Kidney (tissue), 14 donors: ENCODE results near the gene WWOX. TPM values are rescaled to one million over a fixed set of nuclear protein-coding genes. Genes with fewer than 3 reads are reported as not detected.

Experiments used
- DNase-seq, 5 donors: peaks; one replicate each; pipeline ENCODE4 v3.0.0-alpha.2; 2013 to 2020
- FAIRE-seq: peaks from 2 replicates; lab custom pipeline; 2012; peaks lifted over from hg19 to GRCh38; lab: Jason Lieb, UNC
- H3K27ac ChIP-seq, 2 donors: one replicate each; pipeline ENCODE4 v1.7.0; 2013; ENCODE audit warnings: low read depth in 2 of 2, low read length in 2 of 2, inconsistent platforms in 1 of 2
- H3K27me3 ChIP-seq: one replicate; pipeline ENCODE4 v1.7.1; 2013; ENCODE audit warnings: low read length, inconsistent platforms; ENCODE audit not compliant: control insufficient read depth, insufficient read depth
- H3K36me3 ChIP-seq, 3 donors: one replicate each; pipeline versions ENCODE4 v1.7.0 to v1.7.1; 2013; ENCODE audit warnings: low read length in 3 of 3, control low read depth in 1 of 3, inconsistent platforms in 1 of 3; ENCODE audit not compliant: insufficient read depth in 3 of 3, control insufficient read depth in 2 of 3
- H3K4me1 ChIP-seq, 3 donors: one replicate each; pipeline versions ENCODE4 v1.7.0 to v1.7.1; 2013; ENCODE audit warnings: low read length in 3 of 3, inconsistent platforms in 1 of 3, low read depth in 1 of 3; ENCODE audit not compliant: control insufficient read depth in 2 of 3, insufficient read depth in 2 of 3
- H3K4me3 ChIP-seq, 3 donors: one replicate each; pipeline versions ENCODE4 v1.7.0 to v1.8.1; 2013; ENCODE audit warnings: low read length in 3 of 3, control low read depth in 1 of 3, inconsistent platforms in 1 of 3
- H3K9ac ChIP-seq, 3 donors: one replicate each; pipeline versions ENCODE4 v1.7.0 to v1.7.1; 2013; ENCODE audit warnings: low read length in 3 of 3, control low read depth in 1 of 3, inconsistent platforms in 1 of 3
- H3K9me3 ChIP-seq, 3 donors: one replicate each; pipeline versions ENCODE4 v1.7.0 to v1.7.1; 2013; ENCODE audit warnings: low read length in 3 of 3, control low read depth in 1 of 3, inconsistent platforms in 1 of 3; ENCODE audit not compliant: control insufficient read depth in 2 of 3, insufficient read depth in 1 of 3
- CTCF ChIP-seq: IDR thresholded peaks from 3 replicates; pipeline ENCODE4 v1.5.1; 2012; ENCODE audit warnings: mild to moderate bottlenecking, moderate library complexity, borderline replicate concordance; ENCODE audit not compliant: insufficient read depth; ENCODE audit errors: extremely low read depth
- intact Hi-C: fragments of 100-400 bp; cut with DNase I; formaldehyde crosslinking; loops from one replicate; pipeline ENCODE4 v1.11.1; 2022
- polyA plus RNA-seq: library from polyadenylated mRNA; stranded (reverse); fragments of 350-450 nt; fragmentation: Illumina TruSeq; extraction: RNeasy Lipid Tissue Mini Kit (QIAGEN cat#74804); gene quantifications from one replicate; pipeline ENCODE4 v1.2.3, GENCODE V29; 2014; ENCODE audit warnings: low read depth, low replicate concordance; ENCODE audit not compliant: insufficient read depth
- total RNA-seq: library from RNA; stranded (reverse); fragmentation: NEBNext Ultra II Directional; extraction: Animal tissue kit (Norgen Biotek cat#: 25700); gene quantifications from one replicate; pipeline ENCODE4 v1.2.1, GENCODE V29; 2021
- donor health status: control.
- donor health status: control.
- donor health status: control.
- donor health status: control.
- donor health status: control.
- donor health status: DM: yes; HTN: yes; CAD: no.
- donor health status: Normal renal cell carcinoma (clear cell type).

Gene WWOX
- total and polyA plus RNA-seq, 2 donors from 2014 or later: 22.5 to 30.3 TPM

DNA sequence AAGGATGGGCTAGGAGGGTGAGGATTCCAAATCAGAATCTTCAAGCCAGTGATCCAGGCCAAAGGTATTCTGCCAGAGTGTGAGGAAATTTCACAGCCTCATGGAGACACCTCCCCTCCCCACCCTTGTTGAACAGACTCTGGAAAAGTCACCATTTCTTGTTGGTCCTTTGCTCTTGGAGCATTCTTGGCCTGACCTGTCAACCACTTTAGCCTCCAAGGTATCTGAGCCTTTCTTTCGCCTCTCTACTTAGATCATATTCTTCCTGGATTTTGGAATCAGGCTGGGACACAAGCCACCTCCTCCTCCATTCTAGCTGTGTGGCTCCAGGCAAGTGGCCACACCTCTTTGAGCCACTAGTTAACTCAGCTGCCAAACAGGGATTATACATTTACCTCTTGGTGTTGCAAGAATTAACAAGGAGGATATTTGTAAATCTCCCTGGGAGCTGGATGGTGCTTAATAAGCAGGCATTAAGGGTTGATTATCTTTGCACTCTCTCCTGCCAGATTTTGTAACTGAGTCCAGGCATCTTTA lies 193.5 kb downstream of the WWOX start:
- H3K9me3 ChIP-seq: no peaks in the 10 kb centered on the region
- peak overlapping the region in 1 of 3 donors; percentile 11 for H3K4me3 ChIP-seq
- TF ChIP-seq CTCF: no peak
- DNase-seq (peak in 4 of 5 donors; percentile 49 to 74 (median 69)), FAIRE-seq (peak; percentile 54)
- no peak overlapping the region for H3K9ac ChIP-seq
- peaks cover 3 to 18% (median 7%) of the 10 kb centered on the region in 3 donors for H3K4me1 ChIP-seq
- H3K36me3 ChIP-seq: no peaks in the 10 kb centered on the region
- H3K27me3 ChIP-seq: no peaks in the 10 kb centered on the region
- H3K27ac ChIP-seq: peak overlapping the region; percentile 10 to 70
- intact Hi-C loops: no loop called here

- Histone ChIP-seq H3K36me3 (no peaks in the 10 kb centered on the region), H3K27me3 (no peaks in the 10 kb centered on the region), H3K27ac (no peak overlapping the region), H3K4me1 (peaks cover 3 to 18% (median 7%) of the 10 kb centered on the region in 3 donors), H3K4me3 (no peak overlapping the region), H3K9me3 (no peaks in the 10 kb centered on the region), H3K9ac (no peak overlapping the region)
- no peak for FAIRE-seq
- intact Hi-C loops: no loop called here
- no peak for TF ChIP-seq CTCF
- no peak for DNase-seq
Observed at GRCh38 chr16:78294538-78295225, 195.2 kb downstream of the WWOX start.

GRCh38 chr16:78297066-78297666 lies 197.7 kb downstream of the WWOX start:
- no peaks in the 10 kb centered on the region for H3K9me3 ChIP-seq
- no peak overlapping the region for H3K9ac ChIP-seq
- H3K4me3 ChIP-seq: no peak overlapping the region
- H3K27me3 ChIP-seq: no peaks in the 10 kb centered on the region
- peaks cover 0 to 11% (median 3%) of the 10 kb centered on the region in 3 donors for H3K4me1 ChIP-seq
- no peak for FAIRE-seq
- H3K27ac ChIP-seq: no peak overlapping the region
- no peak for TF ChIP-seq CTCF
- intact Hi-C loops: no loop called here
- H3K36me3 ChIP-seq: no peaks in the 10 kb centered on the region
- peak in 4 of 5 donors; percentile 56 to 81 (median 72) for DNase-seq
